Measurements from ENCODE around the gene LCP2.
A peak's percentile ranks its signal among the peaks of the same experiment; 100 is the strongest.

Gene LCP2

DNA sequence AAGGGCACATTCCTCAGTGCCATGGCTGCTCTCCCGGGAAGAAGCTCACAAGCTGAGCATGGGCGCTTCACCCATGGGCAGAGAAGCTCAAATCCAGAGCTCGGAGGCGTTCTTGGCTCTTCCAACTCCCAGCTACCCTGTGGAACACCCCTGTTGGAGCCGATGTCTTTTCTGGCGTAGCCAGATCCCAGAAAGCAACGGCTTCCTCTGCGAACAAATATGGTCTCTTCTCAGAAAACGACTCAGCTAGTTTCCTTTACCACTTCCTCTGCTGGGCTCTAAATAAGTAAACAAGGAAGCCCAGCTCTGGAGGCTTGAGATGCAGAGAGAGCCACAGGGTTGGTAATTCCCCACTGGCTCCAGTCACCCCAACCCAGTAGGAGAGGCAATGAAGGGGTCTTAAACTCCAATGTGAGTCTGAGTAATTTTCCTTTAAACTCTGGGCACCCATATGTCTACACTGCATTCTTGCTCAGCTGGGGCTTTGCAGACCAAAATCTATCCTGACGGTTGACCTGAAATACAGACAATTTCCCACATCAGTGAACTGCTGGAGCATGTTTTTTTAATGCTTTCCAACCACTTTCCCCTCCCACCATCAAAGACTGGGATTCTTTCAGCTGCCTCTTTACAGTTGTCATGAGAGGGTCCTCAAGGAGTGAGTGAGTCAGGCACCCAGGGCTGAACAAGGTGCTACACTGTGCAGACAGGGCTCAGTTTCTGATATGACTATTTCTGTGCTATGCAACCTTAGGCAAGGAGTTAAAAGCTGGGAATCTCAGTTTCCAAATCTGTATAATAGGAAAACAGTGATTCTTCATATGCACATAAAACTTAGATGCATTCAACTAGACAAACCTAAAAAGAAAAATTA lies at the start of gene LCP2:
Gene LCP2, minus strand, starts transcription at position 189 of the 874 bp plus-strand sequence. Its CDS starts 166 bp downstream, at position 23.
- peak in 5 of 42 donors; percentile 23 to 53 (median 29) for DNase-seq
- intact Hi-C loops (cut with DNase I) = no loop called here

GRCh38 chr5:170347022-170347567 lies 49.5 kb upstream of the LCP2 start:
- intact Hi-C loops (cut with DNase I) = loop anchor here (5.0 kb wide), 1 partner anchor 120 kb away; no protein-coding TSS in a partner anchor
- DNase-seq = no peak

GRCh38 chr5:170345971-170346370 lies 48.4 kb upstream of the LCP2 start:
- no peak for DNase-seq
- intact Hi-C loops (cut with DNase I) = loop anchor here (5.0 kb wide), 1 partner anchor 119 kb away; no protein-coding TSS in a partner anchor

GRCh38 chr5:170343177-170343576 lies 45.6 kb upstream of the LCP2 start:
- intact Hi-C loops (cut with DNase I) = no loop called here
- no peak for DNase-seq

DNA sequence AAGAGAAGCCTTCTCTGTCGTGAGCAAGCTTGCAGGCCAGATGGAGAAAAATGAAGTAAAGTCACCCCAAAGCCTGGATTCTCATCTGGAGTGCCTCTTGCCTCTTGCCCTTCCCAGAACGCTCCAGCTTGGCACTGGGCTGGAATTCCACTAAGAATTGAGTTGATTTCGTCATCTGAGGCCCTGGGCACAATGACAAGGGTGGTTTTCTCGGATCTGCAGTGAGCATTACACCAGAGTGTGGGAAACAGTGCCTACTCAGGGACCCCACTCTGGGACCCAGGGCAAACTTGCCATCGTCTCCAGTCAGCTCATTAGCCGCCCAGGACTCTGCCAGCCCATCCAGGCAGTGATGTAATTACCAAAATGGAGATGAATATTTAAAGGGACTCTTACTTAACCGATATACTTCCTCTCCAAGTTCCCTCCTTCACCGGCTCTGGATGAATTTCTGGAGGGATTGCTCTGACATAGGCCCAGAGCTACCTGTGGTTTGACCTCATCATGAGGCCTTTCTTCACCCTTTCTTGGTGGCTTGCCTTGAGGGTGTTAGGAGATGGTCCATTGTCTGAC lies 44.7 kb upstream of the LCP2 start:
- no peak for DNase-seq
- intact Hi-C loops (cut with DNase I) = no loop called here

DNA sequence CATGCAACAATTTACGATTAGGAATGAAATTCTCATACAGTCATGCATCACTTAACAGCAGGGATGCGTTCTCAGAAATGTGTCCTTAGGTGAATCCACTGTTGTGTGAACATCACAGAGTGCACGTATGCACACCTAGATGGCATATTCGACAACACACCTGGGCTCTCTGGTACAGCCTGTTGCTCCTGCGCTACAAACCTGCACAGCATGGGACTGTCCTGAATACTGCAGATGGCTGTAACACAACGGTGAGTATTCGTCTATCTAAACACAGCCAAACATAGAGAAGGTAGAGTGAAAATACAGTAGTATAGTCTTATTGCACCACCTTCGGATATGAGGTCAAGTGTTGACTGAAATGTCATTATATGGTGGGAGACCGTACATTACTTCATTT lies 44.0 kb upstream of the LCP2 start:
- intact Hi-C loops (cut with DNase I) = no loop called here
- DNase-seq = no peak

DNA sequence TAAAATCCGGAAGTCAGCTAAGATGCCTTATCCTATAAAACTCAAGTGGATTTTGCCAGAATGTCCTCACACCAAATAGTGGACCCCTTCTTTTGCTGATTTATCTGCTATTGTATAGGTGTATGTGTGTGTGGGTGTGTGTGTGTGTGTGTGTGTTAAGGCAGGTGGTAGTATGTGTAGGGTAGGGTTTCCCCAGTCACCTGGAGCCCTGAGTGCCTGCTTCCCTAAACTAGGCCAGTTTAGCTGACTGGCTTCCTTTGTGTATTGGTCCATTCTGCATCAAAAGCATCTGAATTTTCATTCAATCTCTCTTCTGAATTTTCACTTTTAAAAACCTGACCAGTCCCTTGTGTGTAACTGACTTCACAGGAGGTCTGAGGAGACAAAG lies 42.2 kb upstream of the LCP2 start:
- DNase-seq = no peak
- intact Hi-C loops (cut with DNase I) = no loop called here

DNA sequence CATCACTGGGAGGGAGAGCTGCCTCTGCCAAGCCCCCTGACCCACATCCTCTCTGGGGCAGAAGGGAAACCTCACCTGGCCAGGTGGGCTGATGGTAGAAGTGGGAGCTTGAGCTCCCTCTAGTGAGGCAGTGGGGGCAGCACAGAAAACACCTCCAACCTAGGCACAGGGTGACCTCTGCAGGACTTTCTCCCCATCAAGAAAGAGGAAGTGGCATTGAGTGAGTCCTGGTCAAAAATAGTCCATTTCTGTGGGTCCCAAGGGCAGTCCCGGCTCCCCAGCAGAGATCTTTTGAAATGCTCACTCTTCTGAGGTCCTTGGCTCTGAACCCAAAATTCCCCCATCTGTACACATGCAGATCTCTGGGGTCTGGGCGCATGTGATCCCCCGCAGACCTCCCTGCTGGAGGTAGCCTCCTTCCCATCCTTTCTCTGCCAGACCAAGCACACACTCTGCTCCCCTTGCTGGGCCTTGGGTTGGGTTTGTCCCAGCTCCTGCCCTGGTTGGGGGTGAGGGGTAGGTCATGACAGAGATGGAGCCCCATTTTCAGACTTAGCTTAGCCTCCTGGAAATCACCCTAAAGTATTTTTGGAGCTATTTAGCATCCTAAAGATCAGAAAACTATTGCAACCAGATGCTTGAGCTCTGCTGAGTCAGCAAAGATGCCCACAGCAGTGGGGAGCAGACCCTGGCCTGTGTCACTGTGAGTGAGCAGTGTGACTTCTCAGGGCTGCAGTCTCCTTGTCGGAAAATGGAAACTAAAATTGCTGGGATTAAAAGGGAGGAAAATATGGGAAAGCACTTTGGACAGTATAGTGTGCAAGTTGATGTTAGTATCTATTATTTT lies 41.6 kb upstream of the LCP2 start:
- peak in 1 of 42 donors; percentile 24 for DNase-seq
- intact Hi-C loops (cut with DNase I) = no loop called here

- intact Hi-C loops (cut with DNase I) = no loop called here
Measured at GRCh38 chr5:170338291-170338690, 40.7 kb upstream of the LCP2 start.

DNA sequence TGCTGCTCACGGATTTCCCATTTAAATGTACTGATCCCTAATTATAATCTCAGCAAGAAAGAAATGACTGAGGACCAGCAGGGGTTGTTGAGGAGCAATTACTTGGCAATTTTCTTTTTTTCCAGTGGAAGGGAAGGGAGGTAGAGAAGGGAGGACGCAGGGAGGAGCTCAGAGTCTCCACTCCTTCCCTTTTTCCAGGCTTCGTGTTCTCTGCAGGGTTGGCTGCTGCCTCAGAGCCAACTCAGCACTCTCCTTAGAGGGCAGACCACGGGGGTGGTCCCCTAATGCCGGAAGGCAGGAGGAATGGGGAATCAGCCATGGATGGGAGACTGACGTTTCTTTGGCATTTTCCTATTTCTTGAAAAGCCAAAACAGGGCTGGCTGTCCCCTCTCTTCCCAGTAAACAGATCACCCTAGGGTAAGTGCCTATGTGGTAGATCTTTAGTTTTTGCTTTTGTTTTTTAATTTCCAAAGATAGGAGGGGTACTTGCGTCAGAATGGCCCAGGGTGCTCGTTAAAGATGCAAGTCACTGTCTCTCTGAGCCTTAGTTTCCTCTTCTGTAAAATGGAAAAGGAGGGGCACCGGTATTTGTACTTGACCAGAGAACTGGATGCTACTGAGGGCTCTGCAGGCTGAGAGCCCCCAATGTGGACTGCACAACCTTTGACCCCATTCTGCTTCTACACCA lies 39.6 kb upstream of the LCP2 start:
- no peak for DNase-seq
- intact Hi-C loops (cut with DNase I) = no loop called here

More at GRCh38 chr5:170338291-170338690, 40.7 kb upstream of the LCP2 start:
- no peak for DNase-seq

DNA sequence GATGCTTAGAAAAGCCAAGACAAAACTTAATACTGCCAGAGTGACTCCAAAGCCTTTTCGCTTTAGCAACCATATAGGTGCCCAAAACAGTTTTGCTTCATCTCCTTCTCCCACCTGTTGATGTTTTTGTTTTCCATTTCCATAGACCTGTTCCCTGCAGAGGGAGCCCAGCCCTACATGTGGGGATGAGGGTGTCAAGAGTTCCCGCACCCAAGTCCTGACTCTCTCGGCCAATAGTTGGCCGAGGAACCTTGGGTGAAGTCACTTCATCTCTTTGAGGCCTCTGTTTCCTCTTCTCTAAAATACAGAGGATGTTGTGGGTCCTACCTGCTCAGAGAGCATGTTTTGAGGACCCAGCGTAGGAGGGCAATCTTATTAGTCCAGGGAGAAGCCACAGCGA lies 38.5 kb upstream of the LCP2 start:
- intact Hi-C loops (cut with DNase I) = no loop called here
- DNase-seq = no peak

- DNase-seq = no peak
- intact Hi-C loops (cut with DNase I) = no loop called here
Measured at GRCh38 chr5:170334626-170335025, 37.0 kb upstream of the LCP2 start.

DNA sequence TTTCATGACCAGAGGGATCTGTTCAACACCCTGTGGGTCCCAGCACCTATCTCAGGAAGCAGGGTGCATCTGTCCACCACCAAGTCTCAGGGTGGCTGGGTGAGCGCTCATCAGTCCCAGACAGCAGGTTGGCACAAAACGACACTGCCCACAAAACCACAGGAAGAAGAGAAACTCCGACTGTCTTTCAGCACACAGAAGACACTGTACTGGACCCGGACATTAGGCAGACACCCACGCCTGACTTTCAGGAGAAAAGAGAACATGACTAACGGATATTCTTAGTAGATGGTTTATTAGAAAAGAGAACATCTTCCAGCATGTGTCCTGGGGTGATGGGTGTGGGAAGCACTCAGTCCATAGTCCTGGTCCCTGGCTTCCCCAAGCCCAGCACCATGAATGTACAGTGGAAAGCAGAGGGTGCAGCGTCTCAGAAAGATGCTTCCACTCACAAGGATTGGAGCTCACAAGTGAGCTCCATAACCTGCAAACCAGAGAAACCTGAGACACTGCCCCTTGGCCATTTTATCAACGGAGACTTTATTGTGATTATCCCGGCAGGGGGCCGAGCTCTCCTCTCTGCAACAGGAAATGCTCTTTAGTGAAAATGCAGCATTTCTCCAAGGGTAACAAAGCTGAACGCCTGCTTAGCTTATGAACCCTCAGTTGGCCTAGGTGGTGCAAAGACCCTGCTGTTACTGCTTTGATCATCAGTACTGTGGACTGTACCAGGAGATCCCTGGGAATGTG lies 35.8 kb upstream of the LCP2 start:
- DNase-seq = peak in 15 of 42 donors; percentile 13 to 59 (median 37)
- intact Hi-C loops (cut with DNase I) = no loop called here

DNA sequence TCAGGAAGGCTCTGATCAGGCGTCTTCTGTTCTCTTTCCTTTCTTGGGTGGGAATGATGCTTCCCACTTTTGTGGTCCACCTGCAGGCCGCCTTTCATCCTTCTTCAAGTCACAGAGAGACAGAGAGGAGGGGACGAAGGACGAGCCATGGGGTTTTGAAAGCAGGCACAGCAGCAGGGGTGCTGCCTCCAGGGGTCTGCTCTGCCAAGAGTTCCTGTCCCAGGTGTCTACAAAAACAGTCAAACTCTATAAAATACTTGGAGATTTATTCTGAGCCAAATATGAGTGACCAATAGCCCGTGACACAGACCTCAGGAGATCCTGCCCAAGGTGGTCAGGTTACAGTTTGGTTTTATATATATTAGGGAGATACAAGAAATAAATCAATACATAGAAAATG lies 34.5 kb upstream of the LCP2 start:
- intact Hi-C loops (cut with DNase I) = no loop called here
- DNase-seq = no peak

GRCh38 chr5:170330568-170331054 lies 33.0 kb upstream of the LCP2 start:
- intact Hi-C loops (cut with DNase I) = no loop called here
- no peak for DNase-seq

DNA sequence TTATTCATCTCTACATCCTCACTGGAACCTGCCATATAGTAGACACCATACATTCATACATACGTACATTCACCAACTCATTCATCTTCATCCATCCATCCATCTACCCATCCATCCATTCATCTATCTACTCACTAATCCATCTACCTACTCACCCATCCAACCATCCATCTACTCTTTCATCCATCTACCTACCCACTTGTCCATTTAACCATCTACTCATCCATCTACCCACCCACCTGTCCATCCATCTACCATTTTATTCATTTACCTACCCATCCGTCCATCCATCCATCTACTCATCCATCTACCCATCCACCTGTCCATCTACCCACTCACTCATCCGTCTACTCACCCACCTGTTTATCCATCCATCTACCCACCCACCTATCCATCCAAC lies 31.9 kb upstream of the LCP2 start:
- intact Hi-C loops (cut with DNase I) = no loop called here
- no peak for DNase-seq

- no peak for DNase-seq
- intact Hi-C loops (cut with DNase I) = no loop called here
Measured at GRCh38 chr5:170327829-170328228, 30.3 kb upstream of the LCP2 start.

- no peak for DNase-seq
- intact Hi-C loops (cut with DNase I) = no loop called here
Measured at GRCh38 chr5:170327168-170327567, 29.6 kb upstream of the LCP2 start.
